GM23338 (cell line): Measurements from ENCODE around the gene SRGAP1.
A peak's percentile ranks its signal among the peaks of the same experiment; 100 is the strongest.

Experiments used
- CREB1 ChIP-seq: fragments of 250-450 bp; sonication (Bioruptor Pico); IDR thresholded peaks from 2 replicates; pipeline ENCODE4 v1.5.0; 2020; ENCODE audit warnings: low read depth, mild to moderate bottlenecking, moderate library complexity
- EZH2 ChIP-seq: fragments of 200-600 bp; sonication (generic); IDR thresholded peaks from one replicate; pipeline ENCODE4 v1.8.0; 2017; ENCODE audit warnings: antibody characterized with exemption, mild to moderate bottlenecking, low read depth; ENCODE audit not compliant: unreplicated experiment
- EZH2phosphoT487 ChIP-seq: fragments of 200-600 bp; sonication (generic); IDR thresholded peaks from one replicate; pipeline ENCODE4 v1.8.1; 2018; ENCODE audit warnings: antibody characterized with exemption; ENCODE audit not compliant: unreplicated experiment
- JUNB ChIP-seq: IDR thresholded peaks from one replicate; pipeline ENCODE4 v1.6.1; 2016; ENCODE audit warnings: antibody characterized with exemption; ENCODE audit not compliant: unreplicated experiment
- POLR2AphosphoS5 ChIP-seq: IDR thresholded peaks from 2 replicates; pipeline ENCODE4 v1.6.1; 2016; ENCODE audit warnings: antibody characterized with exemption, low read depth
- REST ChIP-seq: IDR thresholded peaks from one replicate; pipeline ENCODE4 v1.6.1; 2018; ENCODE audit warnings: antibody characterized with exemption; ENCODE audit not compliant: unreplicated experiment
- ZNF462 ChIP-seq: fragments of 250-450 bp; sonication (Bioruptor Pico); IDR thresholded peaks from 2 replicates; pipeline ENCODE4 v1.5.0; 2020; ENCODE audit warnings: mild to moderate bottlenecking, moderate library complexity
- TF ChIP-seq, protein P1 (sequence below), 2 experiments: fragments of 200-600 bp in 1 of 2; sonication (generic) in 1 of 2; conservative IDR thresholded peaks; 2 replicates each; pipeline versions ENCODE4 v1.5.1 to v1.6.1; 2016 to 2017; ENCODE audit warnings: antibody characterized with exemption in 2 of 2, low read depth in 2 of 2, mild to moderate bottlenecking in 2 of 2, moderate library complexity in 1 of 2
- TF ChIP-seq, protein P2 (sequence below): IDR thresholded peaks from 2 replicates; pipeline ENCODE4 v1.6.1; 2016; ENCODE audit warnings: antibody characterized with exemption

DNA sequence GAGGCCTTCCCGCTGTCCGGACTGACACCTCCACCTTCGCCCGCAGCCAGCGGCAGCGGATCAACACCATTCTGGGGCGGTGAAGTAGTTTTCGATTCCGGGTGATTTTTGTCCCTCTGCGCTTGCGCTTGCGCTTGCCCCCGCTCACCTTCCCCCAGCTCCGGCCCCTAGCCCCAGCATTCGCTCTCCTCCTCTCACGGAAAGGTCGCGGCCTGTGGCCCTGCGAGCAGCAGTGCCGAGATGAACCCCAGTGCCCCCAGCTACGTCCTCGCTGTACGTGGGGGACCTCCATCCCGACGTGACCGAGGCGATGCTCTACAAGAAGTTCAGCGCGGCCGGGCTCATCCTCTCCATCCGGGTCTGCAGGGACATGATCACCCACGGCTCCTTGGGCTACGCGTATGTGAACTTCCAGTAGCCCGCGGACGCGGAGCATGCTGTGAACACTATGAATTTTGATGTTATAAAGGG is 22.7 kb upstream of the SRGAP1 start:
- TF ChIP-seq, protein P1, sequence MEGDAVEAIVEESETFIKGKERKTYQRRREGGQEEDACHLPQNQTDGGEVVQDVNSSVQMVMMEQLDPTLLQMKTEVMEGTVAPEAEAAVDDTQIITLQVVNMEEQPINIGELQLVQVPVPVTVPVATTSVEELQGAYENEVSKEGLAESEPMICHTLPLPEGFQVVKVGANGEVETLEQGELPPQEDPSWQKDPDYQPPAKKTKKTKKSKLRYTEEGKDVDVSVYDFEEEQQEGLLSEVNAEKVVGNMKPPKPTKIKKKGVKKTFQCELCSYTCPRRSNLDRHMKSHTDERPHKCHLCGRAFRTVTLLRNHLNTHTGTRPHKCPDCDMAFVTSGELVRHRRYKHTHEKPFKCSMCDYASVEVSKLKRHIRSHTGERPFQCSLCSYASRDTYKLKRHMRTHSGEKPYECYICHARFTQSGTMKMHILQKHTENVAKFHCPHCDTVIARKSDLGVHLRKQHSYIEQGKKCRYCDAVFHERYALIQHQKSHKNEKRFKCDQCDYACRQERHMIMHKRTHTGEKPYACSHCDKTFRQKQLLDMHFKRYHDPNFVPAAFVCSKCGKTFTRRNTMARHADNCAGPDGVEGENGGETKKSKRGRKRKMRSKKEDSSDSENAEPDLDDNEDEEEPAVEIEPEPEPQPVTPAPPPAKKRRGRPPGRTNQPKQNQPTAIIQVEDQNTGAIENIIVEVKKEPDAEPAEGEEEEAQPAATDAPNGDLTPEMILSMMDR (conservative IDR thresholded peaks at IDR 0.05; ENCODE audit: low read depth in 2 of 2): no peak
- TF ChIP-seq CREB1 (CRISPR knock-in tag): no peak
- no peak for TF ChIP-seq EZH2phosphoT487
- no peak for TF ChIP-seq EZH2
- no peak for TF ChIP-seq JUNB
- peak; percentile 45; the same call in 1 of the 2 replicates for TF ChIP-seq POLR2AphosphoS5
- TF ChIP-seq REST: no peak
- TF ChIP-seq, protein P2, sequence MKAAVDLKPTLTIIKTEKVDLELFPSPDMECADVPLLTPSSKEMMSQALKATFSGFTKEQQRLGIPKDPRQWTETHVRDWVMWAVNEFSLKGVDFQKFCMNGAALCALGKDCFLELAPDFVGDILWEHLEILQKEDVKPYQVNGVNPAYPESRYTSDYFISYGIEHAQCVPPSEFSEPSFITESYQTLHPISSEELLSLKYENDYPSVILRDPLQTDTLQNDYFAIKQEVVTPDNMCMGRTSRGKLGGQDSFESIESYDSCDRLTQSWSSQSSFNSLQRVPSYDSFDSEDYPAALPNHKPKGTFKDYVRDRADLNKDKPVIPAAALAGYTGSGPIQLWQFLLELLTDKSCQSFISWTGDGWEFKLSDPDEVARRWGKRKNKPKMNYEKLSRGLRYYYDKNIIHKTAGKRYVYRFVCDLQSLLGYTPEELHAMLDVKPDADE: no peak
- no peak for TF ChIP-seq ZNF462 (CRISPR knock-in tag)
